NCI-H1048 (cell line): ENCODE data around the gene TSHR.

Experiments used
- DNase-seq: peaks from one replicate; lab custom pipeline; 2025; lab: John Stamatoyannopoulos, UW

Gene TSHR

GRCh38 chr14:81179631-81180030, 224.2 kb downstream of the TSHR start:
- DNase-seq, result no peak

- DNase-seq, result no peak
These were observed 232.6 kb downstream of the TSHR start for GRCh38 chr14:81187832-81188522.

DNA sequence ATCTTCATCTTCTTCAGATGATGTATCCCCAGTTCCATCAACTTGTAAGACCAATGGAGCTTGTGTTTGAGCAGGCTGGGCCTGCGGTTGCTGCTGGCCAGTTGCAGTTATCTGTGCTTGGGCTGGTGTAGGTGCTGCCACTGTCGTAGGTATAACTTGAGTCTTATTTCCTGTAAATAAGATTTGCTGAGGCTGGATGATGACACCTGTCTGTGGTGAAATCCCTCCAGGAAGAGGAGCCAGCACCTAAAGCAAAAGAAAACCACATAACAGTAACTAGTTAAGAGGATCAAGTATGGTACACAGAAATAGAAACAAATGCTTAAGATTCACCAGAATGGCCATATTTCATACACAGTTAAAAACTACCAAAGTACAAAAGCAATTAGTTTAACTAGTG, 237.2 kb downstream of the TSHR start:
- DNase-seq, result no peak

DNA sequence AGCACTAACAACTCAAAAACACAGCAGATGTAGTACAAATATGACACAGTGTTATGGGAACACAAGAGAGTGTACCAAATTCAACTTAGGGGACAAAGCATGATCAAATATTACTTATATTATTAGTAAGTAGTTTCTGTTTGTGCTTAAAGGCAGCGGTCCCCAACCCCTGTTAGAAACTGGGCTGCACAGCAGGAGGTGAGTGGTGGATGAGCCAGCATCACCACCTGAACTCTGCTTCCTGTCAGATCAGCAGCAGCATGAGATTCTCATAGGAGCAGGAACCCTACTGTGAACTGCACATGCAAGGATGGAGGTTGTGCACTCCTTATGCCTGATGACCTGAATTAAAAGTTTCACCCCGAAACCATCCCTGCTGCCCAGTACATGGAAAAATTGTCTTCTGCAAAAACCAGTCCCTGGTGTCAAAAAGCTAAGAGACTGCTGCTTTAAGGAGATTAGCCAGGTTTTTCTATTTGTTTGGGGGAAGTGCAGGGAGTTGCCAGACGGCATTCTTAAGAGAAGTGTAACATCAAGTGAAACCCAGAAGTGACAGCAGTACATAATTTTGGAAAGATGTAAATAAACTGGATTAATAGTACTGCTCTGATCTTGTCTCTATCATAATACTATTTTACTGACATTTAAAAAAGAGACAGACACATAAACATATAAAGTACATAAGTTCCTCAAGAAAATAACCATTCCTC, 238.7 kb downstream of the TSHR start:
- no peak for DNase-seq
